A204.1 (cell line): ENCODE measurements around the gene WSCD2.

Source experiments
- FAIRE-seq: peaks from 2 replicates; lab custom pipeline; 2012; peaks lifted over from hg19 to GRCh38; lab: Jason Lieb, UNC

Gene WSCD2

GRCh38 chr12:108236366-108236765, 107.3 kb downstream of the WSCD2 start:
- FAIRE-seq: no peak

- no peak for FAIRE-seq
Observed at GRCh38 chr12:108237272-108237671, 108.2 kb downstream of the WSCD2 start.

DNA sequence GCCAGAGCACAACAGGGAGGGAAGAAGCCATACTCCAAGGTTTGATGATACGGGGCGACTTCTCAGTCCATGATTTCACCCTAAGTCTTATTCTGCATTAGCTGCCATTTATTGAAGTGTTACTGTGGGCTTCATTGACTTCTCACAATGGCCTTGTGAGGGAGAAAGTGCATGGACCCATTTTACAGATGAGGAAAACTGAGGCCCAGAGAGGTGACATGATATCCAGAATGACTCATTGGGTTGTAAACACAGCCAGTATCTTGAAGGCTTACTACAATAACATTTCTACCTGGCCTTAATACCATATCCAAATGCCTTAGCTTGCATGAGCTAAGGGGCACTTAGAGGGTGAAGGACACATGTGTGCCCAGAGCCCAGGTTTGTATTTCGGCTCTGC, 109.4 kb downstream of the WSCD2 start:
- no peak for FAIRE-seq

GRCh38 chr12:108239378-108239777, 110.3 kb downstream of the WSCD2 start:
- no peak for FAIRE-seq

GRCh38 chr12:108240027-108240785, 111.1 kb downstream of the WSCD2 start:
- FAIRE-seq: no peak

DNA sequence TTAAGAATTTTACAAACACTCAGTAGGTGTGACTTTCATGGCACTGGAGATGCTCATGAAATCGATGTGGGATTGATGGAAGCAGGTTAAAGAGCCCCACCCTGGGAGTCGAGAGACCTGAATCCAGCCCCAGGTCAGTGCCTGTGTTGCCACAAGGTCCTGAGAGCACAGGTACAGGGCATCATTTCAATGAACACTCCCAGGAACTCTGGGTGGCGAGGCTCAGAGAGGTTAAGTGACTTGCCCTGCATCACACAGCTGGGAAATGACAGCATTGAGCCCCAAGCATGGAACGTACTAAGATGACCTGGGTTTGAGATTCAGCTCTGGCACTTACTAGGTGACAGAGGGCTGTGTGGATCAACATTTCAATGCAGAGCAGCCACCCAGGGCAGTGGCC, 111.8 kb downstream of the WSCD2 start:
- no peak for FAIRE-seq

DNA sequence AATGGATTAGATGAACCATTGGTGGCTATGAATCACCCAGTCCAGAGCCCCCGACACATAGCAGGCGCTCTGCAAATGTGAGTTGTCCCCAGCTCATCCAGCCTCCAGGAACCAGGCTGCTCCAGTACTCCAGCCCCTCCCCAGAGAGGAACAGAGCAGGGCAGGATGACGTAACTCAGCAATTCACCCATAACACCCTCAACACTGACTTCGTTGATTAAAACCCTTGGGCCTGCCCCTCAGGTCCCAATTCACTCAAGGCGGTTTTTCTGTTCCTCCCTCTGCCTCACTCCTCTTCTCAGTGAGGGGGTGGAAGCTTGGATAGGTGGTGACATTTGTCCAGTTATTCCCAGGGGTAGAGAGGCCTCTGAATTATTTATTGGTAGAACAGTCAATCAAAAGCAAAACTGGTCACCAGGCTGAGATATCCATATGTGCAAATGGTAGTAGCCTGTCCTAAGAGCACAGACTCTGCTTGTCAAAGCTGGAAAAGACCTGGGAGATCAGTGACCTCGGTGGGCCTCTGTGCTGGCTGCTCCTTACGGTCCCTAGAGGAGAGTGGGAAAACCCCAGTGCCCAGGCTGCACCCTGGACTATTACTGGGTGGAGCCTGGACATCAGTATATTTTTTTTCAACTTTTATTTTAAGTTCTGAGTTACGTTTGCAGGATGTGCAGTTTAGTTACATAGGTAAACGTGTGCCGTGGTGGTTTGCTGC, 113.1 kb downstream of the WSCD2 start:
- no peak for FAIRE-seq

- FAIRE-seq: no peak
Observed at GRCh38 chr12:108247130-108247529, 118.0 kb downstream of the WSCD2 start.

DNA sequence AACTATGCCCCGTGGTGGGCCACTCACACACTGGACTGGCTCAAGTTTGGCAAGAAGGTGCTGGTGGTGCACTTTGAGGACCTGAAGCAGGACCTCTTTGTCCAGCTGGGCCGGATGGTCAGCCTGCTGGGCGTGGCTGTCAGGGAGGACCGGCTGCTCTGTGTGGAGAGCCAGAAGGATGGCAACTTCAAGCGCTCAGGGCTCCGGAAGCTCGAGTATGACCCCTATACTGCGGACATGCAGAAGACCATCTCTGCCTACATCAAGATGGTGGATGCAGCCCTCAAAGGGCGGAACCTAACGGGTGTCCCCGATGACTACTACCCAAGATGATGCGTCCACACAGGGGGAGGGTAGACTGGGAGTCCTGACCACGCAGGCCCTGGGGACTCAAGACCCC, 118.9 kb downstream of the WSCD2 start:
- FAIRE-seq: no peak

DNA sequence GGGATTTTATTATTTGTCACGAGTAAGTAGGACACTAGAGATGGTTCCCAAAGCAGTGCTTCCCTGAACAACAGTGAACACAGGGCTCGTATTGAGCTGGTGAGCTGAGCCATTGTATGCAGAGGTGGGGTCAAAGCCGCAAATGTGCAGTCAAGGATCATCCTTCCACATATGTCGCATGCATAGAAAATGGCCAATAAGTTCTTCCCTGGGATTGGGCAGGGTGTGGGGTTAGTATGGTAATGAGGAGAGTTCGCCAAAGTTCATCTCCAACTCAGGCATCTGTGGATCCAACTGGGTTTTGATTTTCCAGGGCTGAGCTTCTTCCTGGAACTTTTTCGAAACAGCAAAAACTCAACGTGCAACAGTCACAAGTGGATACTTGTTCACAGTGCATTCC, 123.4 kb downstream of the WSCD2 start:
- FAIRE-seq: no peak

- no peak for FAIRE-seq
Observed at GRCh38 chr12:108253540-108253939, 124.5 kb downstream of the WSCD2 start.

- FAIRE-seq: no peak
Observed at GRCh38 chr12:108254030-108254429, 124.9 kb downstream of the WSCD2 start.

- FAIRE-seq: no peak
Observed at GRCh38 chr12:108254517-108255251, 125.6 kb downstream of the WSCD2 start.

GRCh38 chr12:108255252-108255602, 126.1 kb downstream of the WSCD2 start:
- no peak for FAIRE-seq

DNA sequence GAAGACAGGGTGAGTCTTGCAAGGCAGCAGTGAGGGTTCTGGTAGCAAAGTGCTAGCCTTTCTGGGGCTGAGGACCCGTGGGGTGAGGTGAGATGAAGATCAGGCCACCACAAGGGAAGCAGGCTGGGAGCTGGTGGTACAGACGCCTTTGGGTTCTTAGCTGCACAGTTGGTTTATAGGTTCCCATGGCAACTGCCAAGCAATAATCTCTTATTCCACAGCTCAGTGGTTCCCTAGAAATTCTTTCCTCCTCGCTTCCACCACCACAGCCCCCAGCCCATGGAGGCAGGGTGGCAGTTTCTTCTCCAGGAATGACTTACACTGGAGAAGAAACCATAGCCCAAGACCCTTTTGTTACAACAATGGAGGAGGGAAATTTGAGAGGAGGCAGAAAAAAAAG, 127.9 kb downstream of the WSCD2 start:
- no peak for FAIRE-seq

- FAIRE-seq: no peak
Observed at GRCh38 chr12:108257610-108258106, 128.6 kb downstream of the WSCD2 start.

DNA sequence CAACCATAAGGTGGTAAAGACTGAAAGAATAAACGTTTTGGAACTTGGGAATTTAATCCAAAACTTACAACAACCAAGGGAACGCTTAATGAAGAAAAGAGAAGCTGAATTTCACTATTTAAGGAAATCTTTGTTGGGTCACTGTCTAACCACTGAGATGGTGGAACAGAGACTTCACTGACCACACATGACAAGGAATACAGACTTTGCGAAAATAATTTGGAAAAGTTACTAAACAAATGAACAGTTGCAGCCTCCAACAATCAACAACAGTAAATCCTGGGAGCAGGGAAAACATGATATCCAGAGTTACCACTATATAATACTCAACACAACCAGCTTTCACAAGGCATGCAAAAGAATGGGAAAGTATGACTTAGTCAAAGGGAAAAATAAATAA, 131.0 kb downstream of the WSCD2 start:
- FAIRE-seq: no peak

- FAIRE-seq: no peak
Observed at GRCh38 chr12:108260969-108261368, 131.9 kb downstream of the WSCD2 start.

GRCh38 chr12:108265505-108265904, 136.4 kb downstream of the WSCD2 start:
- no peak for FAIRE-seq

DNA sequence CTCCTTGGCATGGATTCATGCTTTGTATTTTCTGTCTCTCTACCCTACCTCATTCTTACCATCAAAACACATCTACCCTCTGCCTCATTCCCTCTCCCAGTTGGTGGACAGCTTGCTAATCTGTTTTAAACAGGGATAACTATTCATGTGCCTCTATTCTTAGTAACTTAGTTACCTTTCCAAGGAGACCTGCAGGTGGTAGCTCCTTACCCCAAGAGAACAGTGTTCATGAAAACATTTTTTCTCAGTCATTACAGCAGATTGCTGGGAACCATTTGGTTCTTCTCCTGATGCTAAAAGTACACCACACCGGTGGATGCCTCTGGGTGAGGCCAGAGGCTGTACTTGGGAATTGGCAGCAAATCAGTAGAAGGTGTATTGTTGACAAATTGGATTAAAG, 137.0 kb downstream of the WSCD2 start:
- FAIRE-seq: no peak

DNA sequence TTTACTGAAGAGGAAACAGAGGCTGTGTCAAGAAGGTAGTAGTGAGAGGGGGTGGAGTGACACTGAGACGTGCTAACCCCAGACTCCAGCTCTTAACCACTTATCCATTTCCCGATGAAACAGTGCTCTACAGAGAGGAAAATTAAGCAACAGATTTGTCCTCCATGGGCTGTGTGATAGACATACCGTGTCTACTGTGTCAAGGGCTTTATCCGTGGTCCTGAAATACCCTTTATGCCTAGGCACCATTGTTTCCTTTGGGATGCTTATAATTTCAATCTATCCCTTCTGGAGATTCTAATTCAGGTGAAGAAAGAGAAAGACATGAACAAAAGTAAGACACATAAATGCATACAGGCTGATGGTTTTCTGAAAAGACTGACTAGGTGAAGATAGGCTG, 138.4 kb downstream of the WSCD2 start:
- FAIRE-seq: no peak

DNA sequence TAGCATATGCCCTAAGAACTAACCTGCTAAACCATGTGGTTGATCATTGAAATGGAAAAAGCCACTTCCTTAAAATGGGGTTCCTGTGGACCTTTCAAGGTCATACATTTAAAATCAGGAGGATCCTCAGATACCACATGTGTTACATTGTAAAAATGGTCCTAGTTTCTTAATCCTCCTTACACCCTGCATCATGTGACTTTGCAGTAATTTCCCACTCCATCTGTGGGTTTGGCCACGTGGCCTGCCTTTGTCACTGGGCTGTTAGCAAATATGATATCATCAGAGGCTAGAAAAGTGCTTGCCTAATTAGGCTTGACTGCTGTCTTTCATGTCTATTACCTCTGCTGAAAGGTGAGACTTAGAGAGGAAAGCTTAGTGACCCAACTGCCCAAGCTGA, 139.3 kb downstream of the WSCD2 start:
- FAIRE-seq: no peak

DNA sequence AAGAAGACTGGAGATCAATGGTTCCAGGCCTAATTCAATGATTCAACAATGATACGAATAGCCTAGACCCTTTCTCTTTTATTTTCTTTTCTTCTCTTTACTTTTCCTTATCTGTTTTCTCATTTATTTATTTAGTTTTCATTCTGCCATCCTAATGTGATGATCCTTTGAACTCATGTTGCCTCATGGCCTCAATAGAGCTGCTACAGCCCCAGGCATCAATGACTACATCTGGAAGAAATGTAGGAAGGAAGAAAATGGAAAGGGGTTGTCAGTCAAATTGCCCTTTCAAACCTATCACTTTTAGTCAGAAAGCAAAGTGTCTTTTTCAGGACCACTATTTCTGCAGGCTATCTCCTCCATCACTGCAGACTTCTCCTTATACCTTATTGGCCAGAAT, 140.1 kb downstream of the WSCD2 start:
- FAIRE-seq: no peak
